Tibial nerve (tissue), 4 donors: Measurements from ENCODE around the gene KIF6. TPM values are rescaled to one million over a fixed set of nuclear protein-coding genes. Genes with fewer than 3 reads are reported as not detected.

Source experiments
- DNase-seq, 2 donors: peaks; one replicate each; pipeline ENCODE4 v3.0.0-alpha.2; 2019; ENCODE audit warnings: low spot score in 2 of 2
- H3K27ac ChIP-seq, 4 donors: fragments of 200-600 bp; sonication (generic) in 3 of 4; one replicate each; pipeline ENCODE4 v1.5.1; 2017 to 2019; ENCODE audit warnings: mild to moderate bottlenecking in 1 of 4
- H3K27me3 ChIP-seq, 2 donors: fragments of 200-600 bp; sonication (generic) in 1 of 2; one replicate each; pipeline versions ENCODE4 v1.5.1 to v1.6.0; 2017 to 2019
- H3K36me3 ChIP-seq, 3 donors: fragments of 200-600 bp; sonication (generic); one replicate each; pipeline ENCODE4 v1.5.1; 2018 to 2019
- H3K4me1 ChIP-seq, 4 donors: fragments of 200-600 bp; sonication (generic) in 3 of 4; one replicate each; pipeline ENCODE4 v1.5.1; 2017 to 2019
- H3K4me3 ChIP-seq, 4 donors: fragments of 200-600 bp; sonication (generic) in 3 of 4; one replicate each; pipeline ENCODE4 v1.5.1; 2017 to 2019; ENCODE audit warnings: mild to moderate bottlenecking in 1 of 4, moderate library complexity in 1 of 4
- H3K9me3 ChIP-seq, 4 donors: fragments of 200-600 bp; sonication (generic) in 3 of 4; one replicate each; pipeline ENCODE4 v1.5.1; 2017 to 2019
- CTCF ChIP-seq, 5 experiments: fragments of 200-600 bp in 3 of 5; fragments of 450-650 bp in 2 of 5; sonication (generic) in 3 of 5; IDR thresholded peaks; one replicate each; pipeline ENCODE4 v1.5.1; 2016 to 2019; ENCODE audit warnings: antibody characterized with exemption in 5 of 5, mild to moderate bottlenecking in 3 of 5, moderate library complexity in 2 of 5
- EP300 ChIP-seq, 2 donors: sonication (generic); formaldehyde crosslinking; IDR thresholded peaks; one replicate each; pipeline ENCODE4 v1.6.1; 2017; ENCODE audit warnings: antibody characterized with exemption in 2 of 2, mild to moderate bottlenecking in 1 of 2
- POLR2A ChIP-seq, 2 donors: fragments of 450-650 bp; IDR thresholded peaks; one replicate each; pipeline ENCODE4 v1.6.1; 2017; ENCODE audit warnings: antibody characterized with exemption in 2 of 2, mild to moderate bottlenecking in 2 of 2, moderate library complexity in 2 of 2
- WGBS, 2 donors: methylation state at CpG; one replicate each; pipeline ENCODE4 v1.1.5; 2018; 5-methylcytosine and 5-hydroxymethylcytosine counted together
- total RNA-seq, 4 donors: library from RNA; depleted of rRNA; stranded (reverse); fragments of >200 nt; gene quantifications; one replicate each; pipeline ENCODE4 v1.1.0, GENCODE V29; 2016

KIF6 gene
- total RNA-seq, 4 donors from 2014 or later: 0.22 to 0.59 TPM; not detected in 2

GRCh38 chr6:39520916-39521315, 204.3 kb downstream of the KIF6 start:
- Histone ChIP-seq H3K9me3 (no peaks in the 10 kb centered on the region), H3K36me3 (no peaks in the 10 kb centered on the region), H3K27ac (no peak overlapping the region), H3K4me1 (peaks cover 0 to 9% (median 0%) of the 10 kb centered on the region in 4 donors), H3K4me3 (no peak overlapping the region), H3K27me3 (no peaks in the 10 kb centered on the region)
- 41 to 63% methylated on average over 1 of the region's 1 CpG for WGBS, 2 donors
- no peak for DNase-seq
- TF ChIP-seq CTCF (IDR thresholded peaks at IDR 0.05): no peak
- no peak for TF ChIP-seq POLR2A (IDR thresholded peaks at IDR 0.05)
- TF ChIP-seq EP300 (IDR thresholded peaks at IDR 0.05): no peak

GRCh38 chr6:39520411-39520810, 204.8 kb downstream of the KIF6 start:
- 74 to 77% methylated on average over 5 of the region's 5 CpGs for WGBS, 2 donors
- DNase-seq: no peak
- TF ChIP-seq CTCF (IDR thresholded peaks at IDR 0.05) (no peak), POLR2A (IDR thresholded peaks at IDR 0.05) (no peak), EP300 (IDR thresholded peaks at IDR 0.05) (no peak)

GRCh38 chr6:39518221-39518620, 207.0 kb downstream of the KIF6 start:
- TF ChIP-seq CTCF (IDR thresholded peaks at IDR 0.05) (no peak), EP300 (IDR thresholded peaks at IDR 0.05) (no peak), POLR2A (IDR thresholded peaks at IDR 0.05) (no peak)
- DNase-seq: no peak
- H3K27ac ChIP-seq: no peak overlapping the region
- 77 to 78% methylated on average over 2 of the region's 2 CpGs for WGBS, 2 donors
- H3K36me3 ChIP-seq: no peaks in the 10 kb centered on the region
- H3K4me1 ChIP-seq: peaks cover 0 to 9% (median 0%) of the 10 kb centered on the region in 4 donors
- no peaks in the 10 kb centered on the region for H3K27me3 ChIP-seq
- H3K4me3 ChIP-seq: no peak overlapping the region
- H3K9me3 ChIP-seq: no peaks in the 10 kb centered on the region

More at GRCh38 chr6:39520411-39520810, 204.8 kb downstream of the KIF6 start:
- Histone ChIP-seq H3K9me3 (no peaks in the 10 kb centered on the region), H3K4me3 (no peak overlapping the region), H3K36me3 (no peaks in the 10 kb centered on the region), H3K4me1 (peaks cover 0 to 9% (median 0%) of the 10 kb centered on the region in 4 donors), H3K27me3 (no peaks in the 10 kb centered on the region), H3K27ac (no peak overlapping the region)

GRCh38 chr6:39517756-39518155, 207.5 kb downstream of the KIF6 start:
- Histone ChIP-seq H3K4me1 (peaks cover 0 to 9% (median 0%) of the 10 kb centered on the region in 4 donors), H3K27me3 (no peaks in the 10 kb centered on the region), H3K36me3 (no peaks in the 10 kb centered on the region), H3K4me3 (no peak overlapping the region), H3K9me3 (no peaks in the 10 kb centered on the region), H3K27ac (no peak overlapping the region)
- TF ChIP-seq EP300 (IDR thresholded peaks at IDR 0.05) (no peak), CTCF (IDR thresholded peaks at IDR 0.05) (no peak), POLR2A (IDR thresholded peaks at IDR 0.05) (no peak)
- no peak for DNase-seq
- WGBS, 2 donors: 5 to 15% methylated on average over 1 of the region's 1 CpG

- no peak overlapping the region for H3K27ac ChIP-seq
- no peaks in the 10 kb centered on the region for H3K36me3 ChIP-seq
- TF ChIP-seq POLR2A (IDR thresholded peaks at IDR 0.05) (no peak), EP300 (IDR thresholded peaks at IDR 0.05) (no peak)
- H3K4me3 ChIP-seq: no peak overlapping the region
- H3K4me1 ChIP-seq: peaks cover 0 to 9% (median 0%) of the 10 kb centered on the region in 4 donors
- H3K27me3 ChIP-seq: no peaks in the 10 kb centered on the region
- H3K9me3 ChIP-seq: no peaks in the 10 kb centered on the region
- no peak for DNase-seq
These were observed 208.7 kb downstream of the KIF6 start for GRCh38 chr6:39516471-39516870.

- no peak for TF ChIP-seq POLR2A (IDR thresholded peaks at IDR 0.05)
- TF ChIP-seq CTCF (IDR thresholded peaks at IDR 0.05): no peak
- no peak for TF ChIP-seq EP300 (IDR thresholded peaks at IDR 0.05)
- H3K36me3 ChIP-seq: no peaks in the 10 kb centered on the region
- peaks cover 0 to 5% (median 0%) of the 10 kb centered on the region in 4 donors for H3K4me1 ChIP-seq
- no peak for DNase-seq
- H3K4me3 ChIP-seq: no peak overlapping the region
- no peaks in the 10 kb centered on the region for H3K27me3 ChIP-seq
- no peaks in the 10 kb centered on the region for H3K9me3 ChIP-seq
- H3K27ac ChIP-seq: no peak overlapping the region
- WGBS, 2 donors: 77 to 84% methylated on average over 4 of the region's 4 CpGs
These were observed 209.7 kb downstream of the KIF6 start for GRCh38 chr6:39515471-39515870.
